SKM-1 treated with dmso at 0.1 percent for 144 hours (cell line): ENCODE data around the gene PPIL1.
"Not testable (repeated sequence)": the region's sequence is repeated elsewhere in the genome, so short reads cannot be mapped to it uniquely, and the experiment has no call there.

ENCODE experiments used
- DNase-seq: peaks from one replicate; lab custom pipeline; 2025; ENCODE audit not compliant: unreplicated experiment; lab: John Stamatoyannopoulos, UW

Gene PPIL1

GRCh38 chr6:36817176-36817817 is 57.3 kb downstream of the PPIL1 start:
- no peak for DNase-seq

- DNase-seq: no peak
Measured at GRCh38 chr6:36815962-36816735, 58.5 kb downstream of the PPIL1 start.

GRCh38 chr6:36814249-36814648 is 60.4 kb downstream of the PPIL1 start:
- DNase-seq: no peak

GRCh38 chr6:36813526-36813925 is 61.1 kb downstream of the PPIL1 start:
- DNase-seq: no peak

- not testable (repeated sequence) for DNase-seq
Measured at GRCh38 chr6:36813047-36813446, 61.6 kb downstream of the PPIL1 start.

GRCh38 chr6:36809941-36810803 is 64.4 kb downstream of the PPIL1 start:
- DNase-seq: no peak

- no peak for DNase-seq
Measured at GRCh38 chr6:36809156-36809555, 65.4 kb downstream of the PPIL1 start.

- no peak for DNase-seq
Measured at GRCh38 chr6:36808634-36809033, 66.0 kb downstream of the PPIL1 start.

GRCh38 chr6:36807750-36808149 is 66.9 kb downstream of the PPIL1 start:
- DNase-seq: no peak

GRCh38 chr6:36807143-36807542 is 67.5 kb downstream of the PPIL1 start:
- DNase-seq: no peak

- DNase-seq: no peak
Measured at GRCh38 chr6:36805917-36806316, 68.7 kb downstream of the PPIL1 start.

- DNase-seq: no peak
Measured at GRCh38 chr6:36805096-36805797, 69.4 kb downstream of the PPIL1 start.
